IPS-18c (cell line): Measurements from ENCODE around the gene RNH1.

Experiments used
- H3K4me3 ChIP-seq: 2 replicates; pipeline ENCODE4 v1.7.0; 2013; ENCODE audit warnings: low read depth, mild to moderate bottlenecking, low read length, moderate library complexity; ENCODE audit not compliant: insufficient read depth
- H3K9me3 ChIP-seq: one replicate; pipeline ENCODE4 v1.6.1; 2013; ENCODE audit warnings: mild to moderate bottlenecking, low read length, moderate library complexity; ENCODE audit not compliant: control insufficient read depth, insufficient read depth

The RNH1 gene

DNA sequence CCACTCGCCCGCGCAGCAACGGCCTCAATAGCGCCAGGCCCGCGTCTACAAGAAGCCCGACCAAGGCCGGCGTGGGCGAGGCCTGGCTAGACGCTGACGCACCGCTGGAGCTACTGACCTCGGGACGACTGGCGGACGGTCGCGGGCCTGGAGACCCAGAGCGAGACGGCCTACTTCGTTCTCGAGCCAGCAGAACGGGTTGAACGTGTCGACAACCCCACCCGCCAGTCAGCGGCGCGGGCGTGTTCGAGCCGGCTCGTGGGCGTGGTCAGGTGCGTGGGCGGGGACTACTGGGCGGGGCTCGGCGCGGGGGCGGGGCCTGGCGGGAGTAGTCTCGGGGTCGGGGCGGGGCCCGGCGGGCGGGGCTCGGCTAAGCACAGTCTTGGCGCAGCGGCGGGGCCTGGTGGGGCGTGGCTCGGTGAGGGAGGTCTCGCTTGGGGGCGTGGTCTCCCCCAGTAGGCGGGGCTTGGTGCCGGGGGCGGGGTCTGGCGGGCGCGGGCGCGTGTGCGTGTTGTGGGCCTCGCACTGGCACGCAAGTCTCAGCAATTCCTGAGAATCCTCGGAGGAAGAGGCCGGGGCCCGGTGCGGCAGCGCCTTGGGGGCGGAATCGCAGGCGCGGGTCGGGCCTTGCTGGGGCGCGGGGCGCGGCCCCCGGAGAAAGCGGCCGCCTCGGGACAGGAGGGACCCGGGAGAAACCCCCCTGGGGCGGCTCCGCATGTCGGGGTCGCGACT, at the start of gene RNH1:
RNH1 (minus strand) TSS at position 248 of the 732 bp plus-strand sequence. CDS start 5,080 bp downstream, outside the sequence.
- Histone ChIP-seq H3K4me3 (peak within 1 kb of the TSS; percentile 98), H3K9me3 (no peaks in the 10 kb centered on the region)

- no peaks in the 10 kb centered on the region for H3K9me3 ChIP-seq
- H3K4me3 ChIP-seq: peak overlapping the region; percentile 71; the same call in 1 of the 2 replicates
These were observed 49.0 kb upstream of the RNH1 start for GRCh38 chr11:555780-556661.

GRCh38 chr11:555227-555779, 48.3 kb upstream of the RNH1 start:
- H3K9me3 ChIP-seq: no peaks in the 10 kb centered on the region
- H3K4me3 ChIP-seq: peak overlapping the region; percentile 71

GRCh38 chr11:554428-555226, 47.6 kb upstream of the RNH1 start:
- Histone ChIP-seq H3K9me3 (no peaks in the 10 kb centered on the region), H3K4me3 (peak overlapping the region; percentile 47)

- no peak overlapping the region for H3K4me3 ChIP-seq
- no peaks in the 10 kb centered on the region for H3K9me3 ChIP-seq
These were observed 46.9 kb upstream of the RNH1 start for GRCh38 chr11:553988-554340.

DNA sequence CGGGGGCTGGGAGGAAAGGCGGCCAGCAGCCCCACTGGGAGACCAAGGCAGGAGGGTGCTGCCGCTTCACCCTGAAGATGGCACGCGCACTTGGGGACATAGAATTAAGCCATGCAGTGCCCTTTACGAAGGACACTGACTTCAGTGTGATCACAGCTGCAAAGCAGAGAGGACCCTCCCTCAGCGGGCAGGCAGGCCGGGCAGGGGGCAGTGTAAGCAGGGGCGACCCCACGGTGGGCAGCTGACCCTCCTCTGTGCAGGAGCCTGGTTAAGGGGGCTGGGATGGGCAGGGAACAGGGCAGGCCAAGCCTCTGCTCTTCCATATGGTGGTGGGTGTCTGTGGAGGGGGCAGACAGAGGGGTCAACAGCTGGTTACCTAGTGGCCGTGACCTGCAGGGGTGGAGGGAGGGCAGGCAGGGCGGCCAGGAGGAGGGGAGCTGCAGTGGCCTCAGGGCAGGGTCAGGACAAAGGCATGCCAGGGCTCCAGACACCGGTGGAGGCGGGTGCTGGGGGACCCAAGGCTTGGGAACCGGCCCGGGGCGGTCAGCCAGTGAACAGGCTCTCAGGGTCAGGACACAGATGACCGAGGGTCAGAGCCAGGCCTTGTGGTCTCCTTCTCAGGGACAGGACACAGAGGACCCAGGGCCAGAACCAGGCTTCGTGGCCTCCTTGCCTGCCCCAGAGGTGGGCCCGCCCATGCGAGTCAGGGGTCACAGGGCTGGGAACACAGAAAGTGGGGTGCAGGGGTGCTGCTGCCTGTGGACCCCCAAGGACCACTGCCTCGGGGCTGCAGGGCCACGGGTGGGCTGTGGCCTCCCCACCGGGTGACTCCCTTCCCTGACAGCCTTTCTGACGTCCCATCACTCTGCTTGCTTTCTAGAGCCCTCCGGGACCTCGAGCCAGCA, 46.3 kb upstream of the RNH1 start:
- Histone ChIP-seq H3K9me3 (no peaks in the 10 kb centered on the region), H3K4me3 (no peak overlapping the region)

DNA sequence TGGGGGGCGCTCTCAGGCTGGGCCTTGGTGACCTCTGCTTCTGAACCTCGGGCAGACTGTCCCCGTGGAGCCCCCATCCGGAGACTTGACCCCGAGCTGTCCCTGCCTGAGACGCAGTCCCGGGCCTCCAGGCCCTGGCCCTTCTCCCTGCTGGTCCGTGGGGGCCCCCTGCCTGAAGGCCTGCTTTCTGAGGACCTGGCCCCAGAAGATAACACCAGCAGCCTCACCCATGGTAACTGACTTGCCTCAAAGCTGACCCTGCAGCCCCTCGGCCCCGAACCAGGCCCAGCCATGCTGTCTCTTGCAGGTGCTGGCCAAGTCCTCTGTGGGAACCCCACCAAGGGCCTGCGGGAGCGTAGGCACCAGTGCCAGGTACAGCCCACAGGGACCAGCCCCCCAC, 44.6 kb upstream of the RNH1 start:
- H3K4me3 ChIP-seq: no peak overlapping the region

DNA sequence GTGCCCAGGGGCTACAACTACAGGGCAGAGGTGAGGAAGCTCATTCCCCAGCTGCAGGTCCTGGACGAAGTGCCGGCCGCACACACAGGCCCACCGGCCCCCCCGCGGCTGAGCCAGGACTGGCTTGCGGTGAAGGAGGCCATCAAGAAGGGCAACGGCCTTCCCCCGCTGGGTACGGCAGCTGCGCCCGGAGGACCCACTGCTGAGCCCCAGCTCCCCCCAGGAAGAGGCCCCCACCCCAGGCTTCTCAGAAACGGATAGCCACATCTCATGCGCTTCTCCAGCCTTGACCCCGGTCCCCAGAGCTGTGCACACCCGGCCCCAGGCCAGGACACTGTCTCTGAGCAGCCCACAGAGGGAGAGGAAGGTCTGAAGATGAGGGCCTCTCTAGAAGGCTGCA, 44.1 kb upstream of the RNH1 start:
- no peak overlapping the region for H3K4me3 ChIP-seq
- H3K9me3 ChIP-seq: peaks cover 2% of the 10 kb centered on the region

More for the DNA sequence above, 44.6 kb upstream of the RNH1 start:
- H3K9me3 ChIP-seq: peaks cover 2% of the 10 kb centered on the region

DNA sequence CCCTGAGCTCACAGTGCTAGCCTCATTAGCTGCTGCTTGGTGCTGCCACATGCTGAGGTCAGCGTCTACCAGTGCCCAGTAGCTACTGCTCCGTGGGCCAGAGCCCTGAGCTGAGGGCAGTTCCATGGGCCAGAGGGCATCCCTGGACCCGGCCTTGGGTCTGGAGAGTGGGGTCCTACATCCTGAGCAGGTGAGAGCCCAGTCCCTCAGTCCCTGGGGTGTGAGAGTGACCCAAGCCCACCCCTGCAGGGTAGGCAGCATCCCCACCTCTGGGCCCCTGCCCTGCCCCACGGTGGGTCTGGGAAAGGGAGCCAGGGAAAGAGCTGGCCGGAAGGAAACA, 43.7 kb upstream of the RNH1 start:
- peaks cover 2% of the 10 kb centered on the region for H3K9me3 ChIP-seq

DNA sequence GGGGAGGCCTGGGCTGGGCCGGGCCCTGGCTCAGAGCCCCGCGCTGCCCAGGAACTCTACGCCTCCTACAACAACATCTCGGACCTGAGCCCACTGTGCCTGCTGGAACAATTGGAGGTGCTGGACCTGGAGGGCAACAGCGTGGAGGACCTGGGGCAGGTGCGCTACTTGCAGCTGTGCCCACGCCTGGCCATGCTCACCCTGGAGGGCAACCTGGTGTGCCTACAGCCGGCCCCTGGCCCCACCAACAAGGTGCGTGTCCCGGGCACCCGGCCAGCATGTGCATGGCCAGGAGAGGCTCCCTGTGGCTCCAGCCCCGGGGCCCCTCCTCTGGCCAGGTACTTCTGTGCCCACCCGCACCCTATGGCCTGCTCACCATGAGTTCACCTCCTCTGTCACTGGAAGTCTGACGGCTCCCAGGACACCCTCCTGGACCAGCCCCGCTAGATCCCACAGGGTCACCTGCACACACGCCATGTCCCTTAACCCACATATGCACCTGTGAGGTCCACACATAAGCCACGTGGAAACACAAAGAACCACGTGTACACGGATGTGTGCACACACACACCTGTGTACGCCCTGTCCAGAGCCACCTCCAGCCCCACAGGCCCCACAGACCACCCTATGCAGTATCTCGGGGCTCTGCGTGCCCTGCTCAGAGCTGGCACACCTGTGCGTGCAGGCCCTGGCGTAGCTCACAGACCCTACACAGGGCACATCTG, 43.1 kb upstream of the RNH1 start:
- H3K9me3 ChIP-seq: peaks cover 2% of the 10 kb centered on the region

More for the DNA sequence above, 43.7 kb upstream of the RNH1 start:
- H3K4me3 ChIP-seq: no peak overlapping the region

DNA sequence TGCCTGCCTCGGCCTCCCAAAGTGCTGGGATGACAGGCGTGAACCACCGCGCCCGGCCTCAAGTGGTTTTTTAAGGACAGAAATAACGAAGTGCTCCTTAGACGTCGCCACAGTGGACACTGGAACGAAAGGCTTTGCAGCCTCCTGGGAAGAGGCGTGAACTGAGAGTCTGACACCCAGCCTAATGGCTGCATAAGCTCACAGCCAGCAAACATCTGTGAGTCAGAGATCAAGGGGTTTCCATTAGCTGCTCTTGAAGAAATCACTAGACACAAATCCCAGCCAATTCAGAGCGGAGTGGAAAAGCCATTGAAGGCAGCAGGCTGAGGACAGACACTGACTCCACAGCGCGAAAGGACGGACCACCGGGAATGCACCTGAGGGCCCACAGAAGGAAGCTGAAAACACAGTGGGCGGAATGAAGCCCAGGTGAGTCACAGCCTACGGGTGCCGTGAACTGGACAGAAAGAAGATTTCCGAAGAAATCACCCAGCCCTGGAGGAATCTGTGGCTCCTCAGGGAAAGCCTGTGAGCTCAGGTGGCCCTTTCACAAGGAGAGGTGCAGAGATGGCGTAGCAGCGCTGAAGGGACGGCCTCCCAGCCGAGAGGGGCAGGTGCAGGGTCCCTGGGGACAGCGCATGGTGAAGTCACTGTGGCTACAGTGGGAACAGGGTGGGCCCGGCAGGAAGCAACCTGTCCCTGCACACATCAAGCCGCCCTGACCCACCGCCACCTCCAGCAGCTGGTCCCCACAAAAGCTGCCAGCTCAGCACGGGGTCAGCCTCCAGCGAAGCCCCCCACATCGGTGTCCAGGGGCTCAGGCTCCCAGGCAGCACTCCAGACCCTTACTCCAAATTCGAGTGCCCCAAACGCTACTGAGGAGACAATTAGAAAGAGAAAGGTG, 41.9 kb upstream of the RNH1 start:
- Histone ChIP-seq H3K9me3 (peaks cover 2% of the 10 kb centered on the region), H3K4me3 (no peak overlapping the region)

More for the DNA sequence above, 43.1 kb upstream of the RNH1 start:
- H3K4me3 ChIP-seq: no peak overlapping the region

GRCh38 chr11:545171-545570, 38.1 kb upstream of the RNH1 start:
- peaks cover 2% of the 10 kb centered on the region for H3K9me3 ChIP-seq
- no peak overlapping the region for H3K4me3 ChIP-seq

GRCh38 chr11:544817-545166, 37.8 kb upstream of the RNH1 start:
- H3K4me3 ChIP-seq: no peak overlapping the region

GRCh38 chr11:541433-541885, 34.4 kb upstream of the RNH1 start:
- H3K4me3 ChIP-seq: no peak overlapping the region
- no peaks in the 10 kb centered on the region for H3K9me3 ChIP-seq

More at GRCh38 chr11:544817-545166, 37.8 kb upstream of the RNH1 start:
- H3K9me3 ChIP-seq: peaks cover 2% of the 10 kb centered on the region
